HFFc6 (cell line): ENCODE data around the gene LRIG1. TPM values are rescaled to one million over a fixed set of nuclear protein-coding genes. Genes with fewer than 3 reads are reported as not detected.

Experiments
- DNase-seq: peaks from one replicate; pipeline ENCODE4 v3.0.0-alpha.2; 2018
- H3K27ac Mint-ChIP-seq: 2 replicates; pipeline ENCODE4 v1.8.0; 2020; ENCODE audit warnings: mild to moderate bottlenecking, mixed read lengths
- H3K27me3 Mint-ChIP-seq: 2 replicates; pipeline ENCODE4 v1.8.0; 2021; ENCODE audit warnings: mild to moderate bottlenecking, moderate library complexity, mixed read lengths; ENCODE audit not compliant: insufficient read depth
- H3K36me3 Mint-ChIP-seq: 2 replicates; pipeline ENCODE4 v1.8.0; 2021; ENCODE audit warnings: low read depth, mixed read lengths
- H3K4me1 Mint-ChIP-seq: 2 replicates; pipeline ENCODE4 v1.8.0; 2020; ENCODE audit warnings: low read depth, mixed read lengths
- H3K4me3 Mint-ChIP-seq: 2 replicates; pipeline ENCODE4 v1.8.0; 2020; ENCODE audit warnings: mild to moderate bottlenecking, moderate library complexity, mixed read lengths
- H3K9me3 Mint-ChIP-seq: 2 replicates; pipeline ENCODE4 v1.8.0; 2020; ENCODE audit warnings: mild to moderate bottlenecking, mixed read lengths
- total RNA-seq, 6 experiments: library from RNA; stranded (reverse); fragmentation: NEBNext Ultra II Directional; extraction: Animal tissue kit (Norgen Biotek cat#: 25700); gene quantifications; 2 replicates in 1 of 6; 3 replicates in 5 of 6; pipeline ENCODE4 v1.2.3, GENCODE V29; 2021
- TF ChIP-seq, protein P1 (sequence below): fragments of 200-600 bp; sonication (generic); IDR thresholded peaks from 2 replicates; pipeline ENCODE4 v1.5.0; 2021; ENCODE audit warnings: antibody characterized with exemption, mild to moderate bottlenecking

The LRIG1 gene
- total RNA-seq, 6 experiments from 2014 or later = 1.7 to 2.7 (median 2.2) TPM

DNA sequence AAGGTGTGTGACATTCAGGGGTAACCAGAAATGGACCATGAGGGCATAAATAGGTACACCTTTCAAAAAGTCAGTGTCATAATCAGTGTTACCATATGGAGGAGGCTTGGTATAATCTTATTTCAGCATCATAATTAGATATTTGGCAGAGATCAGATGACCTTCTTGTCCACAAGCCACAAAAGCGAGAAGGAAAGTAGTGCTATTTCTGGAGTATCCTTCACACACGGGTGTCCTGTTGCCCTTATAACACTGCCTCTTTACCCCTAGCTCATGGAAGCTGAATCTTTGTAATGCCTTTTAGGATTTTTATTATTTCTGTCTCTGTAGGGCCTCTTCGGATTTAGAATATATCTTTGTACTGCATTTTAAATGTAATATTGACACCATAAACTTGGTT, 132.8 kb downstream of the LRIG1 start:
- H3K4me3 Mint-ChIP-seq = no peak overlapping the region
- DNase-seq = no peak
- H3K27ac Mint-ChIP-seq = no peak overlapping the region
- H3K36me3 Mint-ChIP-seq = no peaks in the 10 kb centered on the region
- no peaks in the 10 kb centered on the region; the same call in 1 of the 2 replicates for H3K27me3 Mint-ChIP-seq
- peaks cover 3% of the 10 kb centered on the region for H3K4me1 Mint-ChIP-seq
- no peaks in the 10 kb centered on the region for H3K9me3 Mint-ChIP-seq
- TF ChIP-seq, protein P1, sequence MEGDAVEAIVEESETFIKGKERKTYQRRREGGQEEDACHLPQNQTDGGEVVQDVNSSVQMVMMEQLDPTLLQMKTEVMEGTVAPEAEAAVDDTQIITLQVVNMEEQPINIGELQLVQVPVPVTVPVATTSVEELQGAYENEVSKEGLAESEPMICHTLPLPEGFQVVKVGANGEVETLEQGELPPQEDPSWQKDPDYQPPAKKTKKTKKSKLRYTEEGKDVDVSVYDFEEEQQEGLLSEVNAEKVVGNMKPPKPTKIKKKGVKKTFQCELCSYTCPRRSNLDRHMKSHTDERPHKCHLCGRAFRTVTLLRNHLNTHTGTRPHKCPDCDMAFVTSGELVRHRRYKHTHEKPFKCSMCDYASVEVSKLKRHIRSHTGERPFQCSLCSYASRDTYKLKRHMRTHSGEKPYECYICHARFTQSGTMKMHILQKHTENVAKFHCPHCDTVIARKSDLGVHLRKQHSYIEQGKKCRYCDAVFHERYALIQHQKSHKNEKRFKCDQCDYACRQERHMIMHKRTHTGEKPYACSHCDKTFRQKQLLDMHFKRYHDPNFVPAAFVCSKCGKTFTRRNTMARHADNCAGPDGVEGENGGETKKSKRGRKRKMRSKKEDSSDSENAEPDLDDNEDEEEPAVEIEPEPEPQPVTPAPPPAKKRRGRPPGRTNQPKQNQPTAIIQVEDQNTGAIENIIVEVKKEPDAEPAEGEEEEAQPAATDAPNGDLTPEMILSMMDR = no peak

DNA sequence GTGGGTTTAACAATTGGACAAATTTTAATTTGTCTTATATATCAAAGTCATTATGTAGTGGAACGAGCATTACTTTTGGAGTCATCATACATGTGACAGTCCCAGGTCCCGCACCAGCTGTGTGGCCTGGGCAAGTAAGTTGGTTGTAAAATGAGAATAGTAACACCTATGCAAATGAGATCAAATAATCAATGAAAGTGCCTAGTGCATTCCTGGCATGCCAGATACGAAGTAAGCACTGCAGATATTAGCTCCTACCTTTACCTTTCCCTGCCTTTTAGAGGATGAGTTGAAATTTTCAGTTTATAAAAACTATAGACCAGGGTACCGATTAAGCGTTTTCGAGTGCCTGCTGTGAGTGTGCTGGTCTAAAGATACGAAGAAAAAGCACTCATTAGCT, 134.1 kb downstream of the LRIG1 start:
- Mint-ChIP-seq H3K4me1 (peaks cover 16% of the 10 kb centered on the region), H3K27ac (no peak overlapping the region), H3K4me3 (no peak overlapping the region)

DNA sequence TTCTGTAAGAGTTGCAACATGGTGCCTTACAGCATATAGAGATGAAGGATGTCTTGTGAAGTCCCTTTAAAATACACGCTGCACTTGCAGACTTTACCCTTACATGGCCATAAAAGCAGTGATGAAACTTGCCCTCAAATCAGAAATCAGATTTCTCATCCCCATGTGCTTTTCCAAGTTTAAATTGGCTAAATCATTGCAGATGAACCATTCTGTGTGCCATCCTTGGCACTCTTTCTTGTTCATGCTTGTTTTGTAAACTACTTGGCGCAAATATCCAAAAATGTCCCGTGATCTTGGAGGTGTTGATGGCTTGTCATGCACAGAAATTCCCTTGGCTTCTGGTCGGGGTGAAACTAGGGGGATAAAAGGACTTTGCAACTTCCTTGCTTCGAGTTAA, 135.7 kb downstream of the LRIG1 start:
- TF ChIP-seq, protein P1 = no peak
- no peak for DNase-seq
- Mint-ChIP-seq H3K27ac (no peak overlapping the region), H3K27me3 (peaks cover 2% of the 10 kb centered on the region; the same call in 1 of the 2 replicates), H3K4me3 (no peak overlapping the region), H3K9me3 (no peaks in the 10 kb centered on the region), H3K4me1 (peaks cover 16% of the 10 kb centered on the region), H3K36me3 (no peaks in the 10 kb centered on the region)

More for the DNA sequence above, 134.1 kb downstream of the LRIG1 start:
- Mint-ChIP-seq H3K27me3 (peaks cover 2% of the 10 kb centered on the region; the same call in 1 of the 2 replicates), H3K9me3 (no peaks in the 10 kb centered on the region), H3K36me3 (no peaks in the 10 kb centered on the region)
- DNase-seq = no peak
- TF ChIP-seq, protein P1 = no peak

DNA sequence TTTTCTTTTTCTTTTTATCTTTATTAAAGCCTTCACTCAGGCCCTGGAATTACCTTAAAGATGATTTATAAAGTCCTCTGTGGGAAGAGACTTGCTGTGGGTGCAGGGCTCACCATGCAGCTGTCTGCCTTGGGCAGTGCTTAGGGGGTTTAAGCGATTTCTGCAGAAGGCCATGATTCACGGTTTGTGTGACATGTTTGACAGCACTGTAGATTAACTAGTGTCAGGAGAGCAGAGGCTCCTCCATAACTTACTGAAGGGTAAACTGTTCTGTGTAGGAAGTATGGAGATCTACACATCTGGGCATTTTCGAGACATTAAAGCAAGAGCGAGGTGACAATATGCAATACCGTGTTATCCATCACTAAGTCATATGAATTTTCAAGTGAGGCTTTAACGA, 137.7 kb downstream of the LRIG1 start:
- H3K9me3 Mint-ChIP-seq = no peaks in the 10 kb centered on the region
- peaks cover 2% of the 10 kb centered on the region; the same call in 1 of the 2 replicates for H3K27me3 Mint-ChIP-seq
- H3K4me1 Mint-ChIP-seq = peaks cover 16% of the 10 kb centered on the region
- H3K27ac Mint-ChIP-seq = no peak overlapping the region
- DNase-seq = no peak
- H3K4me3 Mint-ChIP-seq = no peak overlapping the region
- H3K36me3 Mint-ChIP-seq = no peaks in the 10 kb centered on the region
- TF ChIP-seq, protein P1 = no peak

DNA sequence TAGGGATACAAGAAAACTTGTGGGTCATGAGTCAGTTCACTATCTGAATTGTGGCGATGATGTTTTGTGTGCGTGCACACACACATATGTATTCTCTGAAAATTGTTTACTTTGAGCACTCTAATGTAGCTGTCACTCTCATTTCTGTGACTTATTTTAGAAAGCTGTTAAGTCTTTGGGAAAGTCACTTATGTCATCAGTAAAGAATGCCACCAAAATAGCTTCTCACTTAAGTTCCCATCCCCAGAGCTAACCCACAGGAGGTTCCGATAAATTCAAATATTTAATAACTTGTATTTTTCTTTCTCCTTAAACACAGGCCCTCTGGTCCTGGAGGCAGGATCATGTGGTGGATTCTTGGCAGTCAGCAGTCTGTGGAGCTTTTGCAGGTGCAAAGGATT, 138.3 kb downstream of the LRIG1 start:
- DNase-seq = peak; percentile 22
- Mint-ChIP-seq H3K27ac (no peak overlapping the region), H3K9me3 (no peaks in the 10 kb centered on the region), H3K4me1 (peaks cover 16% of the 10 kb centered on the region), H3K36me3 (no peaks in the 10 kb centered on the region), H3K4me3 (no peak overlapping the region), H3K27me3 (peaks cover 2% of the 10 kb centered on the region; the same call in 1 of the 2 replicates)
- TF ChIP-seq, protein P1 = no peak

DNA sequence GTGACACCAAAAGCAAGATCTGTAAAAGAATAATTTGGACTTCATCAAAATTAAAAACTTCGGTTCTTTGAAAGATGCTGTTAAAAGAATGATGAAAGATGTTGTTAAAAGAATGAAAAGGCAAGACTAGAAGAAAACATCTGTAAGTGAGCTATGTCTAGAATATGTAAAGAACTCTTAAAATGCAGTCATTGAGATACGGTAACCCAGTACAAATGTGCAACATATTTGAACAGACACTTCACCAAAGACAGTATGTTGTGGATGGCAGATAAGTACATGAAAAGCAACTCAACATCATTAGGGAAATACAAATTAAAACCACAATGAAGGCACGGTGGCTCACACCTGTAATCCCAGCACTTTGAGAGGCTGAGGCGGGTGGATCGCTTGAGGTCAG, 139.5 kb downstream of the LRIG1 start:
- H3K9me3 Mint-ChIP-seq = no peaks in the 10 kb centered on the region
- H3K27me3 Mint-ChIP-seq = peaks cover 2% of the 10 kb centered on the region; the same call in 1 of the 2 replicates
- H3K36me3 Mint-ChIP-seq = no peaks in the 10 kb centered on the region
- TF ChIP-seq, protein P1 = no peak
- H3K27ac Mint-ChIP-seq = no peak overlapping the region
- peaks cover 16% of the 10 kb centered on the region for H3K4me1 Mint-ChIP-seq
- H3K4me3 Mint-ChIP-seq = no peak overlapping the region
- no peak for DNase-seq
